ENCODE data around the gene RLN3.

DNA sequence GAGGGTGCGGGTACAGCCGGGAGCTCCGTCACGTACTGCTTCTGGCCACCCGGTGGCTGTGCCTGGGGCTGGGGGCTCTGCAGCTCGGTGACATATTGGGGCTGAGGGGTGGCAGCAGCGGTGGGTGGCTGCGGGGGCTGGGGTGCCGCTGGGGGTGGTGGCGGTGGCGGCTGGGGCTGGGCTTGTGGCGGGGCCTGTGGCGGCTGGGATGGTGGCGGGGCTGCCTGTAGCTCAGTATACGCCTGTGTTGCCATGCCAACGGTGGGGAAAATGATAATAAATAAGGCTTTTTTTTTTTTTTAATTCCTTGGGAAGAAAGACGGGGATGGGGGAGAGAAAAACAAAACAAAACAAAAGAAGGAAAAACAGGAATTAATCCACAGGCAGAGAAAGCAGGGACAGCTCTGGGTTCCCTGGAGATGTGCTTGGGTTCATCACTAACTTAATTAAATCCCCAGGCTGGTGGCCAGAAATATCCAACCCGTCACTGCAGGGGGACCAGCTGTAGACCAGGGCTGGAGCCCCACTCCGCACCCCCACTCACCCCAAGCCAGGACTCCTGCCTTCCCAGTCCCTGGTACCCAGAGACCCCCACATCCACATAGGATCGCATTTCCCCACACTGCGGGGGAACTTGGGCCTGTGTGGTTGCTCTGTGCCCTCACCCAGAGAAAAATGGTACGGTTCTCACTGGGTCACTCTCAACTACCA, 34.2 kb upstream of the RLN3 start:
- TF ChIP-seq, protein P1, sequence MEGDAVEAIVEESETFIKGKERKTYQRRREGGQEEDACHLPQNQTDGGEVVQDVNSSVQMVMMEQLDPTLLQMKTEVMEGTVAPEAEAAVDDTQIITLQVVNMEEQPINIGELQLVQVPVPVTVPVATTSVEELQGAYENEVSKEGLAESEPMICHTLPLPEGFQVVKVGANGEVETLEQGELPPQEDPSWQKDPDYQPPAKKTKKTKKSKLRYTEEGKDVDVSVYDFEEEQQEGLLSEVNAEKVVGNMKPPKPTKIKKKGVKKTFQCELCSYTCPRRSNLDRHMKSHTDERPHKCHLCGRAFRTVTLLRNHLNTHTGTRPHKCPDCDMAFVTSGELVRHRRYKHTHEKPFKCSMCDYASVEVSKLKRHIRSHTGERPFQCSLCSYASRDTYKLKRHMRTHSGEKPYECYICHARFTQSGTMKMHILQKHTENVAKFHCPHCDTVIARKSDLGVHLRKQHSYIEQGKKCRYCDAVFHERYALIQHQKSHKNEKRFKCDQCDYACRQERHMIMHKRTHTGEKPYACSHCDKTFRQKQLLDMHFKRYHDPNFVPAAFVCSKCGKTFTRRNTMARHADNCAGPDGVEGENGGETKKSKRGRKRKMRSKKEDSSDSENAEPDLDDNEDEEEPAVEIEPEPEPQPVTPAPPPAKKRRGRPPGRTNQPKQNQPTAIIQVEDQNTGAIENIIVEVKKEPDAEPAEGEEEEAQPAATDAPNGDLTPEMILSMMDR (conservative IDR thresholded peaks at IDR 0.05 in 1 of 2, IDR thresholded peaks at IDR 0.05 in 1 of 2; ENCODE audit: low read depth in 1 of 2, low read length in 2 of 2), result no peak
- TF ChIP-seq EZH2 (IDR thresholded peaks at IDR 0.05; ENCODE audit: low read length, missing control alignments), result no peak
